Prostate gland (tissue), 2 donors: Measurements from ENCODE around the gene RNF40.

ENCODE experiments used
- CTCF ChIP-seq, 4 experiments: fragments of 200-600 bp in 2 of 4; fragments of 450-650 bp in 2 of 4; sonication (generic) in 2 of 4; IDR thresholded peaks; 1 replicate in 3 of 4; 2 replicates in 1 of 4; pipeline ENCODE4 v1.5.1; 2016 to 2019; ENCODE audit warnings: antibody characterized with exemption in 4 of 4, mild to moderate bottlenecking in 2 of 4, moderate library complexity in 2 of 4
- POLR2A ChIP-seq: fragments of 450-650 bp; IDR thresholded peaks from one replicate; pipeline ENCODE4 v1.6.1; 2016; ENCODE audit warnings: antibody characterized with exemption, mild to moderate bottlenecking

- no peak for TF ChIP-seq CTCF (IDR thresholded peaks at IDR 0.05)
- no peak for TF ChIP-seq POLR2A
These were observed 23.3 kb downstream of the RNF40 start for GRCh38 chr16:30785126-30786106.
